Measurements from ENCODE around the gene MAPK12.
A peak's percentile ranks its signal among the peaks of the same experiment; 100 is the strongest.

The MAPK12 gene

GRCh38 chr22:50226875-50227165, 34.7 kb downstream of the MAPK12 start:
- DNase-seq = no peak

- no peak for DNase-seq
Measured at GRCh38 chr22:50226063-50226874, 35.2 kb downstream of the MAPK12 start.

- no peak for DNase-seq
Measured at GRCh38 chr22:50225200-50225969, 36.1 kb downstream of the MAPK12 start.

GRCh38 chr22:50224071-50224470, 37.4 kb downstream of the MAPK12 start:
- DNase-seq = no peak

GRCh38 chr22:50222508-50222907, 39.0 kb downstream of the MAPK12 start:
- no peak for DNase-seq

GRCh38 chr22:50221410-50222300, 39.8 kb downstream of the MAPK12 start:
- no peak for DNase-seq

- DNase-seq = no peak
Measured at GRCh38 chr22:50220603-50221409, 40.7 kb downstream of the MAPK12 start.

- DNase-seq = no peak
Measured at GRCh38 chr22:50219800-50220602, 41.5 kb downstream of the MAPK12 start.

GRCh38 chr22:50218996-50219727, 42.3 kb downstream of the MAPK12 start:
- peak; percentile 2 to 87 (median 84) for DNase-seq

GRCh38 chr22:50218153-50218995, 43.1 kb downstream of the MAPK12 start:
- DNase-seq = peak; percentile 0 to 75 (median 65)

- DNase-seq = no peak
Measured at GRCh38 chr22:50217543-50218152, 43.8 kb downstream of the MAPK12 start.

- DNase-seq = no peak
Measured at GRCh38 chr22:50216684-50217520, 44.6 kb downstream of the MAPK12 start.

GRCh38 chr22:50216055-50216683, 45.3 kb downstream of the MAPK12 start:
- DNase-seq = no peak

- no peak for DNase-seq
Measured at GRCh38 chr22:50215297-50216054, 46.0 kb downstream of the MAPK12 start.

- no peak for DNase-seq
Measured at GRCh38 chr22:50213263-50213662, 48.2 kb downstream of the MAPK12 start.

- DNase-seq = no peak
Measured at GRCh38 chr22:50211147-50211546, 50.3 kb downstream of the MAPK12 start.
